CD8-positive, alpha-beta memory T cell (primary cell): ENCODE measurements around the gene KAT7. TPM values are rescaled to one million over a fixed set of nuclear protein-coding genes. Genes with fewer than 3 reads are reported as not detected.

Experiments
- CTCF ChIA-PET: fragments of 350-600 bp; sonication (Branson Sonifier 250); formaldehyde crosslinking; loops from one replicate; lab custom pipeline; 2021; ENCODE audit warnings: antibody characterized with exemption; lab: Charles Lee
- POLR2A ChIA-PET: fragments of 350-600 bp; sonication (Branson Sonifier 250); formaldehyde crosslinking; loops from one replicate; lab custom pipeline; 2021; ENCODE audit warnings: antibody characterized with exemption; lab: Charles Lee
- DNase-seq, 5 donors: peaks; one replicate each; pipeline versions ENCODE4 v3.0.0 to v3.0.0-alpha.2; 2020 to 2022; ENCODE audit warnings: mixed read lengths in 1 of 5
- H3K27ac ChIP-seq: one replicate; pipeline ENCODE4 v1.7.0; 2013; ENCODE audit warnings: low read depth, mild to moderate bottlenecking, low read length, moderate library complexity
- H3K27me3 ChIP-seq: 2 replicates; pipeline ENCODE4 v1.7.0; 2013; ENCODE audit warnings: low read length, mild to moderate bottlenecking; ENCODE audit not compliant: insufficient read depth, poor library complexity, severe bottlenecking
- H3K36me3 ChIP-seq: 2 replicates; pipeline ENCODE4 v1.7.0; 2013; ENCODE audit warnings: mild to moderate bottlenecking, low read length, moderate library complexity; ENCODE audit not compliant: insufficient read depth
- H3K4me1 ChIP-seq: 2 replicates; pipeline ENCODE4 v1.7.0; 2013; ENCODE audit warnings: mild to moderate bottlenecking, low read length, moderate library complexity; ENCODE audit not compliant: insufficient read depth
- H3K4me3 ChIP-seq: 2 replicates; pipeline ENCODE4 v1.7.0; 2013; ENCODE audit warnings: mild to moderate bottlenecking, low read length
- H3K9me3 ChIP-seq: 2 replicates; pipeline ENCODE4 v1.7.0; 2013; ENCODE audit warnings: mild to moderate bottlenecking, low read length
- H3K27ac Mint-ChIP-seq, 8 donors: one replicate each; pipeline ENCODE4 v1.8.0; 2020 to 2021; ENCODE audit warnings: mixed read lengths in 8 of 8, mild to moderate bottlenecking in 6 of 8, inconsistent platforms in 3 of 8, moderate library complexity in 3 of 8
- H3K27me3 Mint-ChIP-seq, 2 donors: one replicate each; pipeline ENCODE4 v1.8.0; 2020 to 2021; ENCODE audit warnings: mixed read lengths in 2 of 2, mild to moderate bottlenecking in 1 of 2, moderate library complexity in 1 of 2
- H3K36me3 Mint-ChIP-seq, 3 donors: one replicate each; pipeline ENCODE4 v1.8.0; 2020 to 2021; ENCODE audit warnings: mixed read lengths in 3 of 3, inconsistent platforms in 1 of 3, mild to moderate bottlenecking in 1 of 3
- H3K4me1 Mint-ChIP-seq, 3 donors: one replicate each; pipeline ENCODE4 v1.8.0; 2020 to 2021; ENCODE audit warnings: mixed read lengths in 3 of 3, inconsistent platforms in 1 of 3, mild to moderate bottlenecking in 1 of 3
- H3K4me3 Mint-ChIP-seq, 7 donors: one replicate each; pipeline ENCODE4 v1.8.0; 2020 to 2021; ENCODE audit warnings: mixed read lengths in 7 of 7, mild to moderate bottlenecking in 6 of 7, moderate library complexity in 4 of 7, inconsistent platforms in 2 of 7
- H3K9me3 Mint-ChIP-seq, 5 donors: one replicate each; pipeline ENCODE4 v1.8.0; 2020 to 2022; ENCODE audit warnings: mixed read lengths in 5 of 5, mild to moderate bottlenecking in 3 of 5, moderate library complexity in 2 of 5, inconsistent platforms in 1 of 5
- polyA plus RNA-seq: library from polyadenylated mRNA; unstranded; fragments of 300-500 nt; fragmentation: Illumina TruSeq; gene quantifications from one replicate; pipeline ENCODE4 v1.2.3, GENCODE V29; 2021
- total RNA-seq, 2 experiments: library from RNA; stranded (reverse); gene quantifications; one replicate each; pipeline ENCODE4 v1.2.3, GENCODE V29; 2021

Gene KAT7
- total and polyA plus RNA-seq, 3 experiments from 2014 or later = 58.1 to 75.8 (median 66.1) TPM

GRCh38 chr17:49814781-49815529 is 26.5 kb downstream of the KAT7 start:
- H3K27me3 ChIP-seq = no peaks in the 10 kb centered on the region
- peaks cover 10 to 79% (median 16%) of the 10 kb centered on the region in 3 donors for H3K36me3 Mint-ChIP-seq
- no peak for DNase-seq
- H3K4me1 ChIP-seq = peaks cover 58% of the 10 kb centered on the region
- POLR2A ChIA-PET = no interaction called here
- no peaks in the 10 kb centered on the region for H3K9me3 ChIP-seq
- H3K4me1 Mint-ChIP-seq = peaks cover 44 to 65% (median 64%) of the 10 kb centered on the region in 3 donors
- H3K4me3 ChIP-seq = no peak overlapping the region
- H3K27ac Mint-ChIP-seq = peak overlapping the region in 5 of 8 donors; percentile 29 to 93 (median 61)
- no peaks in the 10 kb centered on the region for H3K9me3 Mint-ChIP-seq
- no peak overlapping the region for H3K27ac ChIP-seq
- peaks cover 21% of the 10 kb centered on the region for H3K36me3 ChIP-seq
- H3K4me3 Mint-ChIP-seq = no peak overlapping the region
- CTCF ChIA-PET = interaction anchor here (1.7 kb wide), 1 partner anchor 37 kb away, joined by 4 read pairs; no protein-coding TSS in a partner anchor
- H3K27me3 Mint-ChIP-seq = peaks cover 0 to 4% of the 10 kb centered on the region in 2 donors

- H3K27me3 ChIP-seq = no peaks in the 10 kb centered on the region
- H3K4me3 ChIP-seq = no peak overlapping the region
- H3K4me1 ChIP-seq = peaks cover 66% of the 10 kb centered on the region
- H3K36me3 Mint-ChIP-seq = peaks cover 10 to 78% (median 18%) of the 10 kb centered on the region in 3 donors
- H3K36me3 ChIP-seq = peaks cover 21% of the 10 kb centered on the region
- peak overlapping the region in 7 of 8 donors; percentile 20 to 97 (median 63) for H3K27ac Mint-ChIP-seq
- no peak for DNase-seq
- H3K4me3 Mint-ChIP-seq = no peak overlapping the region
- ChIA-PET POLR2A (no interaction called here), CTCF (interaction anchor here (0.9 to 1.7 kb wide), 2 partner anchors 36 to 182 kb away, joined by 3 to 4 read pairs; no protein-coding TSS in a partner anchor)
- H3K9me3 Mint-ChIP-seq = no peaks in the 10 kb centered on the region
- H3K27me3 Mint-ChIP-seq = peaks cover 0 to 4% of the 10 kb centered on the region in 2 donors
- peaks cover 48 to 70% (median 70%) of the 10 kb centered on the region in 3 donors for H3K4me1 Mint-ChIP-seq
- H3K27ac ChIP-seq = no peak overlapping the region
- no peaks in the 10 kb centered on the region for H3K9me3 ChIP-seq
These were observed 27.3 kb downstream of the KAT7 start for GRCh38 chr17:49815761-49816281.

GRCh38 chr17:49817993-49818392 is 29.5 kb downstream of the KAT7 start:
- H3K36me3 Mint-ChIP-seq = peaks cover 10 to 86% (median 22%) of the 10 kb centered on the region in 3 donors
- peaks cover 0 to 4% of the 10 kb centered on the region in 2 donors for H3K27me3 Mint-ChIP-seq
- DNase-seq = peak; percentile 35 to 78 (median 70)
- H3K4me1 ChIP-seq = peaks cover 80% of the 10 kb centered on the region
- peaks cover 40% of the 10 kb centered on the region for H3K36me3 ChIP-seq
- H3K4me1 Mint-ChIP-seq = peaks cover 56 to 79% (median 77%) of the 10 kb centered on the region in 3 donors
- peak overlapping the region; percentile 90 to 98 (median 96) for H3K27ac Mint-ChIP-seq
- H3K9me3 ChIP-seq = no peaks in the 10 kb centered on the region
- peak overlapping the region; percentile 28 for H3K27ac ChIP-seq
- ChIA-PET POLR2A (interaction anchor here (1.0 kb wide), 2 partner anchors 70 to 119 kb away, joined by 3 read pairs; no protein-coding TSS in a partner anchor), CTCF (interaction anchor here (0.9 to 2.0 kb wide), 4 partner anchors 103 to 248 kb away, joined by 3 to 8 read pairs (median 4); partner anchors contain the start of gene SLC35B1)
- H3K4me3 ChIP-seq = peak overlapping the region; percentile 9
- H3K4me3 Mint-ChIP-seq = peak overlapping the region; percentile 22 to 87 (median 79)
- no peaks in the 10 kb centered on the region for H3K9me3 Mint-ChIP-seq
- no peaks in the 10 kb centered on the region for H3K27me3 ChIP-seq

GRCh38 chr17:49819138-49819537 is 30.7 kb downstream of the KAT7 start:
- Histone ChIP-seq H3K27me3 (no peaks in the 10 kb centered on the region), H3K9me3 (no peaks in the 10 kb centered on the region), H3K36me3 (peaks cover 45% of the 10 kb centered on the region), H3K4me1 (peaks cover 80% of the 10 kb centered on the region), H3K4me3 (no peak overlapping the region), H3K27ac (no peak overlapping the region)
- H3K4me1 Mint-ChIP-seq = peaks cover 53 to 71% (median 69%) of the 10 kb centered on the region in 3 donors
- H3K36me3 Mint-ChIP-seq = peaks cover 4 to 87% (median 19%) of the 10 kb centered on the region in 3 donors
- H3K27ac Mint-ChIP-seq = peak overlapping the region; percentile 27 to 97 (median 90)
- peaks cover 0 to 2% of the 10 kb centered on the region in 2 donors for H3K27me3 Mint-ChIP-seq
- ChIA-PET POLR2A (no interaction called here), CTCF (no interaction called here)
- no peaks in the 10 kb centered on the region for H3K9me3 Mint-ChIP-seq
- no peak for DNase-seq
- peak overlapping the region in 6 of 7 donors; percentile 12 to 87 (median 64) for H3K4me3 Mint-ChIP-seq

- ChIA-PET CTCF (no interaction called here), POLR2A (interaction anchor here (0.6 kb wide), 1 partner anchor 206 kb away, joined by 7 read pairs; no protein-coding TSS in a partner anchor)
- H3K9me3 Mint-ChIP-seq = no peaks in the 10 kb centered on the region
- H3K27ac Mint-ChIP-seq = peak overlapping the region in 4 of 8 donors; percentile 80 to 96 (median 88)
- no peak for DNase-seq
- Histone ChIP-seq H3K27ac (no peak overlapping the region), H3K36me3 (peaks cover 43% of the 10 kb centered on the region), H3K9me3 (no peaks in the 10 kb centered on the region), H3K4me1 (peaks cover 75% of the 10 kb centered on the region), H3K4me3 (no peak overlapping the region), H3K27me3 (no peaks in the 10 kb centered on the region)
- peaks cover 4 to 87% (median 18%) of the 10 kb centered on the region in 3 donors for H3K36me3 Mint-ChIP-seq
- peak overlapping the region in 1 of 7 donors; percentile 19 for H3K4me3 Mint-ChIP-seq
- H3K4me1 Mint-ChIP-seq = peaks cover 49 to 66% (median 64%) of the 10 kb centered on the region in 3 donors
- H3K27me3 Mint-ChIP-seq = peaks cover 0 to 2% of the 10 kb centered on the region in 2 donors
These were observed 31.2 kb downstream of the KAT7 start for GRCh38 chr17:49819651-49820050.

- no peaks in the 10 kb centered on the region for H3K27me3 ChIP-seq
- Mint-ChIP-seq H3K27ac (peak overlapping the region; percentile 9 to 91 (median 78)), H3K4me1 (peaks cover 48 to 55% (median 55%) of the 10 kb centered on the region in 3 donors), H3K36me3 (peaks cover 11 to 87% (median 25%) of the 10 kb centered on the region in 3 donors), H3K9me3 (no peaks in the 10 kb centered on the region), H3K4me3 (peak overlapping the region in 4 of 7 donors; percentile 3 to 35 (median 20)), H3K27me3 (peaks cover 0 to 2% of the 10 kb centered on the region in 2 donors)
- POLR2A ChIA-PET = interaction anchor here (0.7 kb wide), 1 partner anchor 253 kb away, joined by 7 read pairs; no protein-coding TSS in a partner anchor
- DNase-seq = no peak
- peak overlapping the region; percentile 5 for H3K4me3 ChIP-seq
- H3K27ac ChIP-seq = no peak overlapping the region
- CTCF ChIA-PET = no interaction called here
- H3K36me3 ChIP-seq = peaks cover 45% of the 10 kb centered on the region
- peaks cover 64% of the 10 kb centered on the region for H3K4me1 ChIP-seq
- H3K9me3 ChIP-seq = no peaks in the 10 kb centered on the region
These were observed 32.3 kb downstream of the KAT7 start for GRCh38 chr17:49820773-49821172.

GRCh38 chr17:49821466-49821865 is 33.0 kb downstream of the KAT7 start:
- Mint-ChIP-seq H3K4me3 (peak overlapping the region in 2 of 7 donors; percentile 34 to 35), H3K9me3 (no peaks in the 10 kb centered on the region), H3K27ac (peak overlapping the region in 7 of 8 donors; percentile 53 to 91 (median 80)), H3K36me3 (peaks cover 14 to 87% (median 28%) of the 10 kb centered on the region in 3 donors), H3K27me3 (peaks cover 0 to 2% of the 10 kb centered on the region in 2 donors), H3K4me1 (peaks cover 46 to 49% (median 48%) of the 10 kb centered on the region in 3 donors)
- no peak for DNase-seq
- no peaks in the 10 kb centered on the region for H3K9me3 ChIP-seq
- H3K27me3 ChIP-seq = no peaks in the 10 kb centered on the region
- no peak overlapping the region for H3K4me3 ChIP-seq
- H3K4me1 ChIP-seq = peaks cover 57% of the 10 kb centered on the region
- POLR2A ChIA-PET = no interaction called here
- no peak overlapping the region for H3K27ac ChIP-seq
- CTCF ChIA-PET = no interaction called here
- peaks cover 47% of the 10 kb centered on the region for H3K36me3 ChIP-seq
